GM06990 (cell line): Measurements from ENCODE around the gene TMEM233.

Source experiments
- DNase-seq: peaks from one replicate; pipeline ENCODE4 v3.0.0-alpha.2; 2011; ENCODE audit not compliant: insufficient read length; ENCODE audit errors: extremely low read depth
- H3K27me3 ChIP-seq: replicated peaks from 2 replicates; pipeline ENCODE4 v1.6.0; 2011; ENCODE audit warnings: low read length; ENCODE audit not compliant: control insufficient read depth, insufficient read depth
- H3K36me3 ChIP-seq: 2 replicates; pipeline ENCODE4 v1.5.1; 2011; ENCODE audit warnings: low read length; ENCODE audit not compliant: control insufficient read depth, insufficient read depth
- H3K4me3 ChIP-seq: replicated peaks from 2 replicates; pipeline ENCODE4 v1.5.1; 2011; ENCODE audit warnings: low read depth, mild to moderate bottlenecking, control low read depth, low read length
- CTCF ChIP-seq: IDR thresholded peaks from 2 replicates; pipeline ENCODE4 v1.5.1; 2011; ENCODE audit warnings: low read length, control low read depth, mild to moderate bottlenecking, inconsistent platforms; ENCODE audit not compliant: insufficient read depth, poor library complexity, severe bottlenecking

TMEM233 gene

GRCh38 chr12:119593578-119594398 is at the start of gene TMEM233:
TSS of gene TMEM233 (plus strand) at chr12:119593774. CDS start at chr12:119593849, 75 bp downstream.
- Histone ChIP-seq H3K4me3 (no peak within 1 kb of the TSS), H3K27me3 (peaks cover 2% of the 10 kb centered on the region; the same call in 1 of the 2 replicates), H3K36me3 (no peaks in the 10 kb centered on the region)
- DNase-seq, result no peak
- TF ChIP-seq CTCF, result no peak

GRCh38 chr12:119544765-119545625 is 48.6 kb upstream of the TMEM233 start:
- no peaks in the 10 kb centered on the region for H3K36me3 ChIP-seq
- no peak overlapping the region for H3K4me3 ChIP-seq
- TF ChIP-seq CTCF, result peak; percentile 79
- no peaks in the 10 kb centered on the region for H3K27me3 ChIP-seq
- DNase-seq, result peak; percentile 12

GRCh38 chr12:119546340-119546739 is 47.2 kb upstream of the TMEM233 start:
- Histone ChIP-seq H3K4me3 (no peak overlapping the region), H3K36me3 (no peaks in the 10 kb centered on the region), H3K27me3 (no peaks in the 10 kb centered on the region)
- DNase-seq, result no peak
- TF ChIP-seq CTCF, result no peak

GRCh38 chr12:119547001-119547400 is 46.6 kb upstream of the TMEM233 start:
- no peak for TF ChIP-seq CTCF
- Histone ChIP-seq H3K4me3 (no peak overlapping the region), H3K36me3 (no peaks in the 10 kb centered on the region), H3K27me3 (no peaks in the 10 kb centered on the region)
- no peak for DNase-seq

- TF ChIP-seq CTCF, result no peak
- Histone ChIP-seq H3K4me3 (no peak overlapping the region), H3K36me3 (no peaks in the 10 kb centered on the region), H3K27me3 (no peaks in the 10 kb centered on the region)
- DNase-seq, result no peak
These were observed 36.7 kb upstream of the TMEM233 start for GRCh38 chr12:119556854-119557253.
